A549 (cell line): ENCODE data around the gene TEX29. TPM values are rescaled to one million over a fixed set of nuclear protein-coding genes. Genes with fewer than 3 reads are reported as not detected.

ENCODE experiments used
- ATAC-seq, 2 experiments: fragments of 200-7000 bp in 1 of 2; fragments of >200 bp in 1 of 2; cut with Nextera tagmentation in 1 of 2; cut with Tn5 transposase in 1 of 2; 3 replicates each; pipeline versions ENCODE4 v1.8.0 to v1.9.1; 2018 to 2020; ENCODE audit warnings: mild to moderate bottlenecking in 1 of 2, moderate library complexity in 1 of 2
- CTCF ChIA-PET: fragments of 300-600 bp; sonication (Branson Sonifier 250); formaldehyde crosslinking; extraction: SDS; loops from one replicate; lab custom pipeline; 2021; ENCODE audit warnings: antibody characterized with exemption, inconsistent platforms; lab: Yijun Ruan, JAX
- POLR2A ChIA-PET: fragments of 350-600 bp; formaldehyde crosslinking; extraction: SDS; loops from one replicate; lab custom pipeline; 2021; ENCODE audit warnings: antibody characterized with exemption, inconsistent platforms; lab: Yijun Ruan, JAX
- DNase-seq, 2 experiments: peaks; one replicate each; pipeline versions ENCODE4 v3.0.0 to v3.0.0-alpha.2; 2011 to 2016; ENCODE audit warnings: low read depth in 1 of 2, low spot score in 1 of 2
- FAIRE-seq: peaks from 2 replicates; lab custom pipeline; 2011; peaks lifted over from hg19 to GRCh38; lab: Jason Lieb, UNC
- H3K27ac ChIP-seq, 2 experiments: fragments of >200 bp; sonication (Bioruptor Twin); formaldehyde crosslinking; 3 replicates each; pipeline ENCODE4 v1.5.1; 2016 to 2017
- H3K4me1 ChIP-seq: fragments of >200 bp; sonication (Bioruptor Twin); formaldehyde crosslinking; 3 replicates; pipeline ENCODE4 v1.6.1; 2016
- H3K4me2 ChIP-seq: fragments of >200 bp; sonication (Bioruptor Twin); formaldehyde crosslinking; 3 replicates; pipeline ENCODE4 v1.6.1; 2016
- H3K4me3 ChIP-seq: fragments of >200 bp; sonication (Bioruptor Twin); formaldehyde crosslinking; 3 replicates; pipeline ENCODE4 v1.5.1; 2016
- H3K9me3 ChIP-seq: fragments of >200 bp; sonication (Bioruptor Twin); formaldehyde crosslinking; 3 replicates; pipeline ENCODE4 v1.6.1; 2016
- CBX2 ChIP-seq: fragments of 200-600 bp; sonication (generic); IDR thresholded peaks from 2 replicates; pipeline ENCODE4 v1.6.1; 2016; ENCODE audit warnings: low read depth, mild to moderate bottlenecking, borderline replicate concordance
- CHD4 ChIP-seq: fragments of 200-600 bp; sonication (generic); IDR thresholded peaks from 2 replicates; pipeline ENCODE4 v1.6.1; 2016; ENCODE audit warnings: antibody characterized with exemption, mild to moderate bottlenecking, borderline replicate concordance
- E2F6 ChIP-seq: IDR thresholded peaks from 2 replicates; pipeline ENCODE4 v1.6.1; 2012; ENCODE audit warnings: low read depth, borderline replicate concordance
- EHF ChIP-seq: fragments of 250-450 bp; sonication (Bioruptor Pico); IDR thresholded peaks from 2 replicates; pipeline ENCODE4 v1.5.0; 2020; ENCODE audit warnings: mild to moderate bottlenecking
- GATA3 ChIP-seq: IDR thresholded peaks from 2 replicates; pipeline ENCODE4 v1.6.1; 2012; ENCODE audit warnings: borderline replicate concordance
- HEYL ChIP-seq: fragments of 250-450 bp; sonication (Bioruptor Pico); IDR thresholded peaks from 2 replicates; pipeline ENCODE4 v1.8.0; 2021; ENCODE audit warnings: mild to moderate bottlenecking, moderate library complexity
- HMGXB4 ChIP-seq: fragments of 250-450 bp; sonication (Bioruptor Pico); IDR thresholded peaks from 2 replicates; pipeline ENCODE4 v1.5.0; 2021; ENCODE audit warnings: mild to moderate bottlenecking, moderate library complexity, borderline replicate concordance
- HOXA7 ChIP-seq: fragments of 250-450 bp; sonication (Bioruptor Pico); IDR thresholded peaks from 2 replicates; pipeline ENCODE4 v1.5.0; 2020; ENCODE audit warnings: mild to moderate bottlenecking, moderate library complexity
- MAFK ChIP-seq: fragments of 450-650 bp; IDR thresholded peaks from 2 replicates; pipeline ENCODE4 v1.6.1; 2014; ENCODE audit not compliant: partially characterized antibody
- MAZ ChIP-seq: fragments of 150-350 bp; IDR thresholded peaks from 2 replicates; pipeline ENCODE4 v1.6.1; 2014; ENCODE audit warnings: antibody characterized with exemption, low read depth, low read length, borderline replicate concordance
- NPAS2 ChIP-seq: fragments of 250-450 bp; sonication (Bioruptor Pico); IDR thresholded peaks from 2 replicates; pipeline ENCODE4 v1.8.0; 2022; ENCODE audit warnings: mild to moderate bottlenecking, moderate library complexity, borderline replicate concordance
- NR3C1 ChIP-seq: fragments of >200 bp; sonication (Bioruptor Twin); formaldehyde crosslinking; IDR thresholded peaks from 3 replicates; pipeline ENCODE4 v1.6.1; 2017
- PBX3 ChIP-seq: IDR thresholded peaks from 2 replicates; pipeline ENCODE4 v1.6.1; 2012
- RCOR1 ChIP-seq: fragments of 150-350 bp; IDR thresholded peaks from 2 replicates; pipeline ENCODE4 v1.6.1; 2014; ENCODE audit warnings: antibody characterized with exemption, low read length, low read depth
- REST ChIP-seq: fragments of 200-600 bp; sonication (generic); IDR thresholded peaks from 2 replicates; pipeline ENCODE4 v1.6.1; 2016; ENCODE audit warnings: antibody characterized with exemption, mild to moderate bottlenecking, moderate library complexity
- SMC3 ChIP-seq: fragments of >200 bp; sonication (Bioruptor Twin); formaldehyde crosslinking; IDR thresholded peaks from 3 replicates; pipeline ENCODE4 v1.6.1; 2018; ENCODE audit warnings: inconsistent platforms
- USF2 ChIP-seq: fragments of 450-650 bp; IDR thresholded peaks from 2 replicates; pipeline ENCODE4 v1.6.1; 2014; ENCODE audit warnings: antibody characterized with exemption
- ZNF302 ChIP-seq: fragments of 250-450 bp; sonication (Bioruptor Pico); IDR thresholded peaks from 2 replicates; pipeline ENCODE4 v1.9.0; 2021; ENCODE audit warnings: inconsistent platforms, mild to moderate bottlenecking, moderate library complexity
- WGBS: methylation state at CpG from one replicate; pipeline ENCODE4 v1.1.6; 2017; ENCODE audit errors: missing lambda C conversion rate; 5-methylcytosine and 5-hydroxymethylcytosine counted together
- polyA plus RNA-seq, 4 experiments: library from polyadenylated mRNA; depleted of rRNA in 3 of 4; stranded (reverse); fragments of >200 nt; fragmentation: RNase III in 1 of 4; extraction: RNeasy Plus Mini Kit Qiagen cat#74134 plus additional on column Dnase treatment in 1 of 4; gene quantifications; 2 replicates in 3 of 4; 3 replicates in 1 of 4; pipeline ENCODE4 v1.2.3, GENCODE V29; 2011 to 2017

The TEX29 gene
- polyA plus RNA-seq, 2 of the 4 experiments (the other 2 are of a cell fraction): 0.13 to 0.35 TPM

GRCh38 chr13:111384441-111385182 lies 64.2 kb downstream of the TEX29 start:
- Histone ChIP-seq H3K4me1 (no peaks in the 10 kb centered on the region), H3K4me2 (no peak overlapping the region), H3K9me3 (peaks cover 5% of the 10 kb centered on the region; the same call in 1 of the 3 replicates), H3K4me3 (no peak overlapping the region), H3K27ac (no peak overlapping the region)
- TF ChIP-seq E2F6: no peak
- TF ChIP-seq MAZ: no peak
- TF ChIP-seq HEYL: no peak
- TF ChIP-seq HMGXB4 (CRISPR knock-in tag): no peak
- no peak for TF ChIP-seq CHD4
- TF ChIP-seq RCOR1: no peak
- no peak for TF ChIP-seq EHF
- TF ChIP-seq ZNF302: no peak
- TF ChIP-seq NR3C1: no peak
- TF ChIP-seq MAFK: no peak
- no peak for TF ChIP-seq SMC3
- TF ChIP-seq GATA3: no peak
- TF ChIP-seq PBX3: no peak
- TF ChIP-seq REST: no peak
- no peak for TF ChIP-seq USF2
- no peak for TF ChIP-seq HOXA7
- no peak for TF ChIP-seq CBX2
- TF ChIP-seq NPAS2: no peak
- POLR2A ChIA-PET: no interaction called here
- DNase-seq: no peak
- CTCF ChIA-PET: no interaction called here
- FAIRE-seq: no peak
- no peak for ATAC-seq
- WGBS: 40% methylated on average over 11 of the region's 11 CpGs
